GM12878 (cell line): ENCODE data around the gene SMARCE1. TPM values are rescaled to one million over a fixed set of nuclear protein-coding genes. Genes with fewer than 3 reads are reported as not detected.

Experiments
- ATAC-seq: fragments of 200-7000 bp; cut with Tn5 transposase; 3 replicates; pipeline ENCODE4 v1.9.1; 2020; ENCODE audit warnings: mild to moderate bottlenecking, moderate library complexity
- BruUV-seq: library from RNA; stranded (reverse); fragments of 400-500 nt; replicated peaks from 2 replicates; lab custom pipeline; 2021; lab: Mats Ljungman, UMichigan
- CTCF ChIA-PET: fragments of 300-600 bp; sonication (Branson Sonifier 250); formaldehyde crosslinking; extraction: SDS; loops from one replicate; lab custom pipeline; 2021; ENCODE audit warnings: inconsistent platforms; lab: Yijun Ruan, JAX
- POLR2A ChIA-PET: fragments of 350-600 bp; formaldehyde crosslinking; extraction: SDS; loops from one replicate; lab custom pipeline; 2021; ENCODE audit warnings: inconsistent platforms; lab: Charles Lee
- RAD21 ChIA-PET: fragments of 300-600 bp; sonication (Branson Sonifier 250); formaldehyde crosslinking; loops from one replicate; lab custom pipeline; 2023; ENCODE audit warnings: antibody characterized with exemption; ENCODE audit not compliant: unreplicated experiment; lab: Charles Lee
- SMC1A ChIA-PET: fragments of 300-600 bp; sonication (Branson Sonifier 250); formaldehyde crosslinking; loops from one replicate; lab custom pipeline; 2023; ENCODE audit not compliant: unreplicated experiment, uncharacterized antibody; lab: Charles Lee
- DNase-seq: peaks from one replicate; pipeline ENCODE4 v3.0.0-alpha.2; 2011; ENCODE audit warnings: low read depth, low spot score
- FAIRE-seq: peaks from 3 replicates; lab custom pipeline; 2011; peaks lifted over from hg19 to GRCh38; lab: Jason Lieb, UNC
- H2AFZ ChIP-seq: 2 replicates; pipeline ENCODE4 v1.6.0; 2011; ENCODE audit warnings: low read depth, low read length, control low read depth; ENCODE audit not compliant: control insufficient read depth
- H3K27ac ChIP-seq: 2 replicates; pipeline ENCODE4 v1.5.1; 2011; ENCODE audit warnings: control low read depth; ENCODE audit not compliant: control insufficient read depth, insufficient read depth
- H3K27me3 ChIP-seq, 2 experiments: replicated peaks in 1 of 2; 2 replicates each; pipeline versions ENCODE4 v1.6.0 to v1.6.1; 2011; ENCODE audit warnings: low read length in 1 of 2; ENCODE audit not compliant: control insufficient read depth in 2 of 2, insufficient read depth in 2 of 2
- H3K36me3 ChIP-seq, 2 experiments: 2 replicates each; pipeline ENCODE4 v1.5.1; 2011; ENCODE audit warnings: low read length in 1 of 2; ENCODE audit not compliant: control insufficient read depth in 2 of 2, insufficient read depth in 2 of 2
- H3K4me1 ChIP-seq: 2 replicates; pipeline ENCODE4 v1.6.1; 2011; ENCODE audit warnings: mild to moderate bottlenecking, low read length, moderate library complexity, mixed read lengths; ENCODE audit not compliant: control insufficient read depth, insufficient read depth
- H3K4me2 ChIP-seq: 2 replicates; pipeline ENCODE4 v1.6.0; 2011; ENCODE audit warnings: control low read depth; ENCODE audit not compliant: control insufficient read depth, insufficient read depth
- H3K4me3 ChIP-seq: fragments of 200-600 bp; sonication (generic); 2 replicates; pipeline ENCODE4 v1.5.1; 2016
- H3K79me2 ChIP-seq: 2 replicates; pipeline ENCODE4 v1.6.0; 2011; ENCODE audit warnings: low read length; ENCODE audit not compliant: control insufficient read depth, insufficient read depth
- H3K9ac ChIP-seq: 2 replicates; pipeline ENCODE4 v1.8.0; 2011; ENCODE audit warnings: low read length, control low read depth, mixed read lengths; ENCODE audit not compliant: control insufficient read depth, insufficient read depth
- H3K9me3 ChIP-seq: replicated peaks from 3 replicates; pipeline ENCODE4 v1.5.1; 2011; ENCODE audit warnings: mild to moderate bottlenecking, low read length; ENCODE audit not compliant: control insufficient read depth, insufficient read depth
- H4K20me1 ChIP-seq: 2 replicates; pipeline ENCODE4 v1.6.0; 2011; ENCODE audit not compliant: control insufficient read depth, insufficient read depth
- BMI1 ChIP-seq: fragments of 450-650 bp; IDR thresholded peaks from 2 replicates; pipeline ENCODE4 v1.6.1; 2016; ENCODE audit warnings: mild to moderate bottlenecking, moderate library complexity, borderline replicate concordance
- CHD4 ChIP-seq: fragments of 200-600 bp; sonication (generic); IDR thresholded peaks from 2 replicates; pipeline ENCODE4 v1.6.1; 2016; ENCODE audit warnings: mild to moderate bottlenecking
- EP300 ChIP-seq, 2 experiments: fragments of 150-350 bp in 1 of 2; IDR thresholded peaks; 2 replicates each; pipeline ENCODE4 v1.6.1; 2011 to 2012; ENCODE audit warnings: low read depth in 2 of 2, low read length in 2 of 2, borderline replicate concordance in 1 of 2, improper control_type of control experiment in 1 of 2, inconsistent platforms in 1 of 2; ENCODE audit not compliant: control insufficient read depth in 1 of 2
- ESRRA ChIP-seq: IDR thresholded peaks from 2 replicates; pipeline ENCODE4 v1.6.1; 2012; ENCODE audit warnings: mild to moderate bottlenecking, low read length, improper control_type of control experiment
- FOXM1 ChIP-seq: IDR thresholded peaks from 2 replicates; pipeline ENCODE4 v1.6.1; 2012; ENCODE audit warnings: low read depth, mild to moderate bottlenecking, inconsistent platforms, low read length, moderate library complexity
- GABPA ChIP-seq: IDR thresholded peaks from 2 replicates; pipeline ENCODE4 v1.6.1; 2014; ENCODE audit warnings: antibody characterized with exemption, low read depth, mild to moderate bottlenecking, inconsistent platforms
- HDGF ChIP-seq: fragments of 450-650 bp; IDR thresholded peaks from 2 replicates; pipeline ENCODE4 v1.6.1; 2016; ENCODE audit warnings: antibody characterized with exemption
- KDM1A ChIP-seq: fragments of 200-600 bp; sonication (generic); IDR thresholded peaks from 2 replicates; pipeline ENCODE4 v1.6.1; 2016; ENCODE audit warnings: borderline replicate concordance
- KLF5 ChIP-seq: fragments of 450-650 bp; IDR thresholded peaks from 2 replicates; pipeline ENCODE4 v1.6.1; 2014; ENCODE audit warnings: mild to moderate bottlenecking; ENCODE audit not compliant: partially characterized antibody
- LARP7 ChIP-seq: fragments of 450-650 bp; IDR thresholded peaks from 2 replicates; pipeline ENCODE4 v1.6.1; 2017; ENCODE audit warnings: mild to moderate bottlenecking
- NR2C1 ChIP-seq: fragments of 450-650 bp; IDR thresholded peaks from 2 replicates; pipeline ENCODE4 v1.6.1; 2017; ENCODE audit warnings: antibody characterized with exemption, mild to moderate bottlenecking, moderate library complexity
- SIN3A ChIP-seq: IDR thresholded peaks from 2 replicates; pipeline ENCODE4 v1.6.1; 2012; ENCODE audit warnings: low read depth, low read length, improper control_type of control experiment
- SMAD1 ChIP-seq: fragments of 450-650 bp; IDR thresholded peaks from 2 replicates; pipeline ENCODE4 v1.6.1; 2018; ENCODE audit warnings: mild to moderate bottlenecking, low read depth; ENCODE audit not compliant: partially characterized antibody
- SMARCA5 ChIP-seq: fragments of 450-650 bp; IDR thresholded peaks from 2 replicates; pipeline ENCODE4 v1.6.1; 2017; ENCODE audit warnings: mild to moderate bottlenecking
- SPI1 ChIP-seq: IDR thresholded peaks from 2 replicates; pipeline ENCODE4 v1.6.1; 2011; ENCODE audit warnings: low read depth, mild to moderate bottlenecking, low read length, moderate library complexity, borderline replicate concordance; ENCODE audit not compliant: insufficient read depth
- TAF1 ChIP-seq: IDR thresholded peaks from 2 replicates; pipeline ENCODE4 v1.6.1; 2011; ENCODE audit warnings: mild to moderate bottlenecking, low read depth, low read length, borderline replicate concordance
- ZNF207 ChIP-seq: fragments of 450-650 bp; IDR thresholded peaks from 2 replicates; pipeline ENCODE4 v1.6.1; 2014; ENCODE audit warnings: antibody characterized with exemption, mild to moderate bottlenecking, borderline replicate concordance
- ZNF24 ChIP-seq: fragments of 450-650 bp; IDR thresholded peaks from 2 replicates; pipeline ENCODE4 v1.6.1; 2017; ENCODE audit warnings: antibody characterized with exemption, mild to moderate bottlenecking
- ZNF622 ChIP-seq: fragments of 450-650 bp; IDR thresholded peaks from 2 replicates; pipeline ENCODE4 v1.6.1; 2017; ENCODE audit warnings: mild to moderate bottlenecking, inconsistent platforms
- WGBS: methylation state at CpG from one replicate; pipeline ENCODE4 v1.1.6; 2016; ENCODE audit warnings: low lambda C conversion rate; ENCODE audit not compliant: insufficient replicate concordance, insufficient coverage; ENCODE audit errors: missing lambda C conversion rate; 5-methylcytosine and 5-hydroxymethylcytosine counted together
- in situ Hi-C: fragments of 300-500 bp; cut with MboI; formaldehyde crosslinking; loops from 9 replicates; pipeline ENCODE4 v1.14.3; 2018; ENCODE audit warnings: mixed read lengths
- intact Hi-C: fragments of 100-400 bp; cut with micrococcal nuclease; formaldehyde crosslinking; loops from one replicate; pipeline ENCODE4 v1.14.2; 2022; ENCODE audit not compliant: unreplicated experiment
- polyA plus RNA-seq, 11 experiments: library from polyadenylated mRNA; depleted of rRNA in 4 of 11; unstranded in 6 of 11; stranded (reverse) in 5 of 11; fragments of >200 nt; fragmentation: Nextera tagmentation in 4 of 11; fragmentation: Illumina TruSeq in 1 of 11; extraction: Ambion mirVana in 4 of 11; extraction: Trizol in 1 of 11; gene quantifications; 1 replicate in 1 of 11; 2 replicates in 10 of 11; pipeline versions ENCODE4 v1.2.1 to v1.2.3, GENCODE V29; 2011 to 2016; ENCODE audit warnings: inconsistent platforms in 2 of 11, missing spikeins in 2 of 11, low read depth in 1 of 11
- total RNA-seq, 4 experiments: library from RNA; depleted of rRNA in 3 of 4; stranded (reverse); fragments of >200 nt in 3 of 4; fragmentation: Illumina TruSeq in 1 of 4; extraction: Trizol in 1 of 4; gene quantifications; 2 replicates each; pipeline versions ENCODE4 v1.2.1 to v1.2.3, GENCODE V29; 2013 to 2021
- TF ChIP-seq, protein P1 (sequence below): fragments of 450-650 bp; IDR thresholded peaks from 2 replicates; pipeline ENCODE4 v1.6.1; 2016; ENCODE audit warnings: mild to moderate bottlenecking, moderate library complexity, borderline replicate concordance
- TF ChIP-seq, protein P2 (sequence below): IDR thresholded peaks from 2 replicates; pipeline ENCODE4 v1.6.1; 2012; ENCODE audit warnings: low read depth, low read length, improper control_type of control experiment

Gene SMARCE1
- total and polyA plus RNA-seq, 10 of the 15 experiments (the other 5 are each of a cell fraction or from before 2014, with no cell fraction given): 87.9 to 191 (median 132) TPM

GRCh38 chr17:40596261-40596919 lies 51.2 kb downstream of the SMARCE1 start:
- H3K27ac ChIP-seq: 0 out of 2 replicates have a peak overlapping the region, but pooled peaks have one; percentile 0
- RAD21 ChIA-PET: interaction anchor here (1.0 to 4.0 kb wide), 9 partner anchors 10 to 54 kb away, joined by 3 to 75 read pairs (median 9); partner anchors contain the start of gene CCR7
- TF ChIP-seq ESRRA (no peak), CHD4 (no peak), GABPA (no peak), TAF1 (no peak), EP300 (IDR thresholded peaks at IDR 0.05; ENCODE audit: borderline replicate concordance in 1 of 2, control insufficient read depth in 1 of 2, low read depth in 2 of 2, low read length in 2 of 2) (peak in 1 of 2 experiments; percentile 29; a peak in 1 of 4 replicates), ZNF24 (no peak), ZNF207 (no peak), LARP7 (0 out of 2 replicates have a peak, but pooled peaks have one; percentile 44), NR2C1 (no peak), HDGF (0 out of 2 replicates have a peak, but pooled peaks have one; percentile 41), FOXM1 (no peak; the same call in 1 of the 2 replicates), KLF5 (no peak), SPI1 (peak; percentile 83; the same call in 1 of the 2 replicates), ZNF622 (no peak), BMI1 (no peak), SMARCA5 (no peak), KDM1A (no peak), SMAD1 (no peak), SIN3A (peak; percentile 60; the same call in 1 of the 2 replicates)
- TF ChIP-seq, protein P1, sequence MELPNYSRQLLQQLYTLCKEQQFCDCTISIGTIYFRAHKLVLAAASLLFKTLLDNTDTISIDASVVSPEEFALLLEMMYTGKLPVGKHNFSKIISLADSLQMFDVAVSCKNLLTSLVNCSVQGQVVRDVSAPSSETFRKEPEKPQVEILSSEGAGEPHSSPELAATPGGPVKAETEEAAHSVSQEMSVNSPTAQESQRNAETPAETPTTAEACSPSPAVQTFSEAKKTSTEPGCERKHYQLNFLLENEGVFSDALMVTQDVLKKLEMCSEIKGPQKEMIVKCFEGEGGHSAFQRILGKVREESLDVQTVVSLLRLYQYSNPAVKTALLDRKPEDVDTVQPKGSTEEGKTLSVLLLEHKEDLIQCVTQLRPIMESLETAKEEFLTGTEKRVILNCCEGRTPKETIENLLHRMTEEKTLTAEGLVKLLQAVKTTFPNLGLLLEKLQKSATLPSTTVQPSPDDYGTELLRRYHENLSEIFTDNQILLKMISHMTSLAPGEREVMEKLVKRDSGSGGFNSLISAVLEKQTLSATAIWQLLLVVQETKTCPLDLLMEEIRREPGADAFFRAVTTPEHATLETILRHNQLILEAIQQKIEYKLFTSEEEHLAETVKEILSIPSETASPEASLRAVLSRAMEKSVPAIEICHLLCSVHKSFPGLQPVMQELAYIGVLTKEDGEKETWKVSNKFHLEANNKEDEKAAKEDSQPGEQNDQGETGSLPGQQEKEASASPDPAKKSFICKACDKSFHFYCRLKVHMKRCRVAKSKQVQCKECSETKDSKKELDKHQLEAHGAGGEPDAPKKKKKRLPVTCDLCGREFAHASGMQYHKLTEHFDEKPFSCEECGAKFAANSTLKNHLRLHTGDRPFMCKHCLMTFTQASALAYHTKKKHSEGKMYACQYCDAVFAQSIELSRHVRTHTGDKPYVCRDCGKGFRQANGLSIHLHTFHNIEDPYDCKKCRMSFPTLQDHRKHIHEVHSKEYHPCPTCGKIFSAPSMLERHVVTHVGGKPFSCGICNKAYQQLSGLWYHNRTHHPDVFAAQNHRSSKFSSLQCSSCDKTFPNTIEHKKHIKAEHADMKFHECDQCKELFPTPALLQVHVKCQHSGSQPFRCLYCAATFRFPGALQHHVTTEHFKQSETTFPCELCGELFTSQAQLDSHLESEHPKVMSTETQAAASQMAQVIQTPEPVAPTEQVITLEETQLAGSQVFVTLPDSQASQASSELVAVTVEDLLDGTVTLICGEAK: no peak
- TF ChIP-seq, protein P2, sequence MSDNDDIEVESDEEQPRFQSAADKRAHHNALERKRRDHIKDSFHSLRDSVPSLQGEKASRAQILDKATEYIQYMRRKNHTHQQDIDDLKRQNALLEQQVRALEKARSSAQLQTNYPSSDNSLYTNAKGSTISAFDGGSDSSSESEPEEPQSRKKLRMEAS: peak; percentile 87; the same call in 1 of the 2 replicates

More at GRCh38 chr17:40596261-40596919, 51.2 kb downstream of the SMARCE1 start:
- FAIRE-seq (no peak), DNase-seq (peak; percentile 59), ATAC-seq (peak; percentile 15)
- ChIA-PET SMC1A (interaction anchor here (0.6 to 4.3 kb wide), 17 partner anchors 9 to 155 kb away, joined by 3 to 63 read pairs (median 6); partner anchors contain the start of gene CCR7), CTCF (interaction anchor here (0.6 to 2.8 kb wide), 11 partner anchors 12 to 64 kb away, joined by 3 to 43 read pairs (median 4); no protein-coding TSS in a partner anchor), POLR2A (interaction anchor here (1.5 to 4.4 kb wide), 7 partner anchors 11 to 36 kb away, joined by 3 to 81 read pairs (median 18); partner anchors contain the start of gene CCR7)
- H3K4me2 ChIP-seq: peak overlapping the region; percentile 19
- in situ Hi-C loops: no loop called here
- H3K36me3 ChIP-seq: no peaks in the 10 kb centered on the region
- intact Hi-C loops: no loop called here
- H3K9ac ChIP-seq: no peak overlapping the region
- no TSS peak for BruUV-seq
- H3K9me3 ChIP-seq: peaks cover 10% of the 10 kb centered on the region
- H3K27me3 ChIP-seq: no peaks in the 10 kb centered on the region
- no peak overlapping the region for H2AFZ ChIP-seq
- H3K4me3 ChIP-seq: no peak overlapping the region
- no peaks in the 10 kb centered on the region for H3K79me2 ChIP-seq
- H4K20me1 ChIP-seq: no peaks in the 10 kb centered on the region
- 36% methylated on average over 7 of the region's 7 CpGs for WGBS
- peaks cover 49% of the 10 kb centered on the region for H3K4me1 ChIP-seq
